ENCODE results near the gene CAMTA1.

DNA sequence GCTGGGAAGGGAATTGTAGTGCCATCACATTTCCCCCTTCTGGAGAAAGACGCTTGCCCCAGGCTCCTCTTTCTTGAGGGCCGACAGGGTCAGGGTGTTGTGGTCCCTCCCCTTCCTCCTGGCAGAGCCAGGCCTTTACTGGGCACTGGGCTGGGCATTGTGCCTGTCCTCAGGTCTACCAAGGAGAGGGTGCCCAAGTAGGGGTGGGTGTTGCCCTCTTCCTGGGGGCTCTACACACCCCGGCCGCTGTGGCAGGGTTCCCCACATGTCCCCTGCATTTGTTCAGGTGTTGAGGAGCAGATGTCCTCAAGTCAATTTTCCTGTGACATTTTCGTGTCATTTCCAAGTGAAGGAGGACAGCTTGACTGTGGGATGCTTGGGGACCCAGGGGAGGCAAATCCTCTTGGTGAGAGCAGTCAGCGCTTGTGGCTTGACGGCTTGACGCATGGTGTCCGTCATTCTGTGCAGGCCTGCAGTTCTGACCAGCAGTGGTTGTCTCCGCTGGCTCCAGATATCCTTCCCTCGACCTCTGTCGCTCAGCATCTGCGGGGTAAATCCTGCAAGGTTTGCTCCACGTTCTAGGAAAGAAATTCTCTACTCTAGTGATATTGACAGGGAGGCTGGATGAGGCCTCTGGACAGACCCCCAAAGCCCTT is 804.0 kb downstream of the CAMTA1 start:
- TF ChIP-seq, protein P1, sequence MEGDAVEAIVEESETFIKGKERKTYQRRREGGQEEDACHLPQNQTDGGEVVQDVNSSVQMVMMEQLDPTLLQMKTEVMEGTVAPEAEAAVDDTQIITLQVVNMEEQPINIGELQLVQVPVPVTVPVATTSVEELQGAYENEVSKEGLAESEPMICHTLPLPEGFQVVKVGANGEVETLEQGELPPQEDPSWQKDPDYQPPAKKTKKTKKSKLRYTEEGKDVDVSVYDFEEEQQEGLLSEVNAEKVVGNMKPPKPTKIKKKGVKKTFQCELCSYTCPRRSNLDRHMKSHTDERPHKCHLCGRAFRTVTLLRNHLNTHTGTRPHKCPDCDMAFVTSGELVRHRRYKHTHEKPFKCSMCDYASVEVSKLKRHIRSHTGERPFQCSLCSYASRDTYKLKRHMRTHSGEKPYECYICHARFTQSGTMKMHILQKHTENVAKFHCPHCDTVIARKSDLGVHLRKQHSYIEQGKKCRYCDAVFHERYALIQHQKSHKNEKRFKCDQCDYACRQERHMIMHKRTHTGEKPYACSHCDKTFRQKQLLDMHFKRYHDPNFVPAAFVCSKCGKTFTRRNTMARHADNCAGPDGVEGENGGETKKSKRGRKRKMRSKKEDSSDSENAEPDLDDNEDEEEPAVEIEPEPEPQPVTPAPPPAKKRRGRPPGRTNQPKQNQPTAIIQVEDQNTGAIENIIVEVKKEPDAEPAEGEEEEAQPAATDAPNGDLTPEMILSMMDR (IDR thresholded peaks at IDR 0.05) = no peak
- no peak for TF ChIP-seq POLR2A (IDR thresholded peaks at IDR 0.05)
- TF ChIP-seq POLR2AphosphoS5 (IDR thresholded peaks at IDR 0.05) = no peak
